ENCODE measurements around the gene MANSC1.

- TF ChIP-seq POLR2A (IDR thresholded peaks at IDR 0.05; ENCODE audit: low read length) (no peak), GATA1 (IDR thresholded peaks at IDR 0.05; ENCODE audit: low read depth, low read length) (no peak)
These were observed 43.1 kb upstream of the MANSC1 start for GRCh38 chr12:12393171-12393570.

All from erythroblast (primary cell).